Muscle of arm (tissue), 14 donors: ENCODE measurements around the gene OR8J1. TPM values are rescaled to one million over a fixed set of nuclear protein-coding genes. Genes with fewer than 3 reads are reported as not detected.
"Not testable (repeated sequence)": the region's sequence is repeated elsewhere in the genome, so short reads cannot be mapped to it uniquely, and the experiment has no call there.

Experiments
- DNase-seq: peaks from one replicate; pipeline ENCODE4 v3.0.0-alpha.2; 2013
- long read RNA-seq, 11 donors: transcript quantifications; one replicate each; lab custom pipeline, GENCODE V29; 2026
- polyA plus RNA-seq, 12 donors: library from polyadenylated mRNA; unstranded; fragments of 120-200 nt; gene quantifications; one replicate each; pipeline ENCODE4 v1.2.1, GENCODE V29; 2013; ENCODE audit not compliant: insufficient read length in 12 of 12

The OR8J1 gene
- not detected for polyA plus RNA-seq
- long read RNA-seq, donor 1, result 0 reads
- long read RNA-seq, donor 2, result 0 reads
- long read RNA-seq, donor 3, result 0 reads
- long read RNA-seq, donor 4, result 0 reads
- long read RNA-seq, donor 5, result 0 reads
- long read RNA-seq, donor 6, result 0 reads
- long read RNA-seq, donor 7, result 0 reads
- long read RNA-seq, donor 8, result 0 reads
- long read RNA-seq, donor 9, result 0 reads
- long read RNA-seq, donor 10, result 0 reads
- long read RNA-seq, donor 11, result 0 reads

DNA sequence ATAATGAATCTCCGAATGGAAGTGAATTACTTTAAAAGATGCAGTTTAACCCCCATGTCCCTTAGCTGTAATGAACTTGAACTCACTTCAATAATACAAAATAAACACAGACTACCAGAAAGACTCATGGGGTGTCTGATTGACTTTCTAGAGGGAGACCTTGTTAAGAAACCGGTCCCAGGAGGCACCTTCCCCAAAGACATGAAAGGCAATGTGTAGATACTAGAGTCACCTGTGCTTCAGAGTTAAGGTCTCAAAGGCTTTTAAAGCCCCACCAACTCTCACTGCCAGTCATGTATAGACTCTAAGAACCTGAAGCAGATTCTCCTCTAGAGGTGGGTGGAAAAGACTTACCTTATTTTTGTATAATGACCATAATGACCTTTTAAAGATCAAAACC, at the start of gene OR8J1:
OR8J1 (plus strand) TSS at position 301 of the 400 bp plus-strand sequence. CDS start 5,956 bp downstream, outside the sequence.
- DNase-seq, result no peak

- DNase-seq, result no peak
These were observed 46.3 kb upstream of the OR8J1 start for GRCh38 chr11:56307836-56308235.

- DNase-seq, result no peak
These were observed 39.2 kb upstream of the OR8J1 start, which contains the start of gene OR8K3 for GRCh38 chr11:56314844-56315243. Gene OR8K3, plus strand, starts transcription at chr11:56315144. Its CDS starts 3,163 bp downstream, at chr11:56318307.

GRCh38 chr11:56331861-56332491, 22.1 kb upstream of the OR8J1 start:
- DNase-seq, result no peak

DNA sequence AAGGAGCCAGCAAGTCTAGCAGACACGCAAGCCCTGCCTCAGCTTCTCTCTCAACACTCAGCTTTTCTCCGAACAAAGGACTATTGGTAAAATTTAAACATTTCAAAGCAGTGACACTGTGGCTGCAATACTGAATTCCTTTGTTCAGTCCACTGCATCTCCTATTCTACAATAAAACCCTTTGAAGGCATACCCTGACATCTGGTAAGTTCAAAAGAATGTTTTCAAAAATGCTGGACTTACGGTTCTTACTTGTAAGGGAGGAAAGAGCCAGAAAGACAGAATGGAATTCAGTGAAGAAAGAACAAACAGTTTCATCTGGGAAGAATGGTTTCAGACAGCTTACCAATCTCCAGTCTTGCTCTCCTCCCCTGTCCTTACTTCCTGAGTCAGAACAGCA, 20.9 kb upstream of the OR8J1 start:
- no peak for DNase-seq

GRCh38 chr11:56340289-56340688, 13.8 kb upstream of the OR8J1 start:
- DNase-seq, result no peak

DNA sequence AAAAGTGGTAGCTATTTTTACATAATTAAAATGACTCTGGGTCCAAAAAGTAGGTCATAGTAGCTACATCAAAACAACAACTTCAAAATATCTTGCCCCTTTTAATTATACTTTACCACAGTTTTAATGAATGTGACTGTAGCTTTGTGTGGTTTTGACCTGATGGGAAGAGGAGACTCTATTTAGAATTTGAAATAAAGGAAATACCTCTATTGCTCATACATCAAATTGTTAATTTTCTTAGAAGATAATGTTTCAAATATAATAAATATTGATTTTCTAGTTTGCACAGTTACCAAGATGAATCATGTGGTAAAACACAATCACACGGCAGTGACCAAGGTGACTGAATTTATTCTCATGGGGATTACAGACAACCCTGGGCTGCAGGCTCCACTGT, 8.4 kb upstream of the OR8J1 start, which contains the start of gene OR8K1:
OR8K1 (plus strand) TSS at position 301 of the 400 bp plus-strand sequence; CDS start at position 301, 0 bp downstream.
- no peak for DNase-seq

DNA sequence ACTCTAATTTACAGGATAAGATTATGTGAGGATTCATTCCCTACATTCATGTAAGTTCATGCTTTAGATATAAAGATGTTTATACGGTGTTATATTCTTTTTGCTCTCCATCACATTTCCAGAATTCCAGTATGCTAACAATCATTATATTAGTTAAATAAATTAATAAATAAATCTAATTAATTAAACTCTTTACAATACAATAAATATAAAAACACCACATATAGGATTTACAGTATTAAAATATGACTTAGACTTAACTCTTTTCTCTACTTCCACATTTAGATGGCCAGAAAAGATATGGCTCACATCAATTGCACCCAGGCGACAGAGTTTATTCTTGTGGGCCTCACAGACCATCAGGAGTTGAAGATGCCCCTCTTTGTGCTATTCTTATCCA, 21.2 kb downstream of the OR8J1 start, which contains the start of gene OR8U1:
OR8U1 (plus strand) TSS at position 301 of the 400 bp plus-strand sequence; CDS start at position 301, 0 bp downstream.
- no peak for DNase-seq

DNA sequence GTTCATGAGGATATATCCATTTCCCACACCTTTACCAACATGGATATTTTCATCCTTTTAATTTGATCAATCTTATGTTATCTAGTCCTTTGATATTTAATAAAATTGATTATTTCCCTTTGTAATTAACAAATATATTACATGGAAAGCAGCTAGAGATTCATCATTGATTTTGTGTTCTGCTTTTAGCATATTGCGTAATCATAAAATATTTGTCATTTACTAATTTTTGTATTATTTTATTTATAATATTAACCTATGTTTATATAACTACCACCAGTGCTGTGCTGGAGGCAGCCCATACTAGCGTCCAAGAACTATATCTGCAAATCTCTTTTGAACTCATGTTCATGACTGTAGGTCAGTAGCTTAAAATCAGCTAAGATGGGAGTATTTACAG, 26.0 kb downstream of the OR8J1 start:
- no peak for DNase-seq

- DNase-seq, result no peak
These were observed 40.3 kb downstream of the OR8J1 start for GRCh38 chr11:56394381-56394780.

GRCh38 chr11:56396047-56396446, 42.0 kb downstream of the OR8J1 start:
- DNase-seq, result no peak

DNA sequence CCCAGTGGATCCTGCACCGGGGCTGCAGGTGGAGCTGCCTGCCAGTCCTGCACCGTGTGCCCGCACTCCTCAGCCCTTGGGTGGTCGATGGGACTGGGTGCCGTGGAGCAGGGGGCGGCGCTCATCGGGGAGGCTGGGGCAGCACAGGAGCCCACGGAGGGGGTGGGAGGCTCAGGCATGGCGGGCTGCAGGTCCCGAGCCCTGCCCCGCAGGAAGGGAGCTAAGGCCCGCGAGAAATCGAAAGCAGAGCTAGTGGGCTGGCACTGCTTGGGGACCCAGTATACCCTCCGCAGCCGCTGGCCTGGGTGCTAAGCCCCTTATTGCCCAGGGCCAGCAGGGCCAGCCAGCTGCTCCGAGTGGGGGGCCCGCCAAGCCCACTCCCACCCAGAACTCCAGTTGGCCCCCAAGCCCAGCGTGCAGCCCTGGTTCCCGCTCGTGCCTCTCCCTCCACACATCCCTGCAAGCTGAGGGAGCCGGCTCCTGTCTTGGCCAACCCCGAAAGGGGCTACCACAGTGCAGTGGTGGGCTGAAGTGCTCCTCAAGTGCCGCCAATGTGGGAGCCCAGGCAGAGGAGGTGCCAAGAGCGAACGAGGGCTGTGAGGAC, 47.9 kb downstream of the OR8J1 start:
- DNase-seq, result not testable (repeated sequence)

- no peak for DNase-seq
These were observed 50.3 kb downstream of the OR8J1 start for GRCh38 chr11:56404393-56404792.

- DNase-seq, result no peak
These were observed 56.7 kb downstream of the OR8J1 start for GRCh38 chr11:56410801-56411200.

Other genes starting within 250 kb of the OR8J1 start
- gene OR8H3, start 231.9 kb upstream of the OR8J1 start, polyA plus RNA-seq, result not detected
- not detected for gene OR8J3, start 214.1 kb upstream of the OR8J1 start, polyA plus RNA-seq
- not detected for gene OR8K5, start 194.0 kb upstream of the OR8J1 start, polyA plus RNA-seq
- not detected for gene OR5J2, start 177.7 kb upstream of the OR8J1 start, polyA plus RNA-seq
- not detected for gene OR5T2, start 120.0 kb upstream of the OR8J1 start, polyA plus RNA-seq
- gene OR5T3, start 102.0 kb upstream of the OR8J1 start, polyA plus RNA-seq, result not detected
- gene OR5T1, start 80.1 kb upstream of the OR8J1 start, polyA plus RNA-seq, result not detected
- not detected for gene OR8H1, start 62.0 kb upstream of the OR8J1 start, polyA plus RNA-seq
- not detected for gene OR8K3, start 39.1 kb upstream of the OR8J1 start, polyA plus RNA-seq
- gene OR8K1, start 8.3 kb upstream of the OR8J1 start, polyA plus RNA-seq, result not detected
- gene OR8U1, start 21.3 kb downstream of the OR8J1 start, polyA plus RNA-seq, result not detected
- gene OR5AL1, start 58.4 kb downstream of the OR8J1 start, polyA plus RNA-seq, result not detected
- not detected for gene OR5M3, start 119.1 kb downstream of the OR8J1 start, polyA plus RNA-seq
- not detected for gene OR5M8, start 137.1 kb downstream of the OR8J1 start, polyA plus RNA-seq
- not detected for gene OR5M11, start 189.0 kb downstream of the OR8J1 start, polyA plus RNA-seq
- not detected for gene OR5M10, start 223.4 kb downstream of the OR8J1 start, polyA plus RNA-seq